Esophagus muscularis mucosa (tissue), 4 donors: Measurements from ENCODE around the gene WDR70.
"Not testable (repeated sequence)": the region's sequence is repeated elsewhere in the genome, so short reads cannot be mapped to it uniquely, and the experiment has no call there.

Experiments used
- CTCF ChIP-seq, 3 experiments: fragments of 200-600 bp in 2 of 3; fragments of 450-650 bp in 1 of 3; sonication (generic) in 2 of 3; IDR thresholded peaks; one replicate each; pipeline ENCODE4 v1.5.1; 2017 to 2019; ENCODE audit warnings: antibody characterized with exemption in 3 of 3, mild to moderate bottlenecking in 2 of 3, moderate library complexity in 1 of 3
- EP300 ChIP-seq: sonication (generic); formaldehyde crosslinking; IDR thresholded peaks from one replicate; pipeline ENCODE4 v1.6.1; 2017; ENCODE audit warnings: antibody characterized with exemption
- POLR2A ChIP-seq: fragments of 450-650 bp; IDR thresholded peaks from one replicate; pipeline ENCODE4 v1.6.1; 2017; ENCODE audit warnings: antibody characterized with exemption, moderate library complexity, mild to moderate bottlenecking, low read depth
- POLR2AphosphoS5 ChIP-seq, 2 donors: sonication (generic); formaldehyde crosslinking; IDR thresholded peaks; one replicate each; pipeline ENCODE4 v1.6.1; 2017; ENCODE audit warnings: antibody characterized with exemption in 2 of 2

DNA sequence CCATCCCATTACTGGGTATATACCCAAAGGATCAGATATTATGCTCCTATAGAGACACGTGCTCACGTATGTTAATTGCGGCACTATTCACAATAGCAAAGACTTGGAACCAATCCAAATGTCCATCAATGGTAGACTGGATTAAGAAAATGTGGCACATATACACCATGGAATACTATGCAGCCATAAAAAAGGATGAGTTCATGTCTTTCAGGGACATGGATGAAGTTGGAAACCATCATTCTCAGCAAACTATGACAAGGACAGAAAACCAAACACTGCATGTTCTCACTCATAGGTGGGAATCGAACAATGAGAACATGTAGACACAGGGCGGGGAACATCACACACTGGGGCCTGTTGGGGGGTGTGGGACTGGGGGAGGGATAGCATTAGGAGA is 315.2 kb downstream of the WDR70 start:
- TF ChIP-seq CTCF (IDR thresholded peaks at IDR 0.05); POLR2A; EP300; POLR2AphosphoS5 (IDR thresholded peaks at IDR 0.05): not testable (repeated sequence)
